Activated CD4-positive, alpha-beta T cell treated with anti-CD3 and anti-CD28 coated beads, Interleukin-2, amount 50 U/mL, for 16 hours (primary cell): ENCODE measurements around the gene PIGQ.

Experiments
- DNase-seq: peaks from one replicate; pipeline ENCODE4 v3.0.0-alpha.2; 2020

PIGQ gene

DNA sequence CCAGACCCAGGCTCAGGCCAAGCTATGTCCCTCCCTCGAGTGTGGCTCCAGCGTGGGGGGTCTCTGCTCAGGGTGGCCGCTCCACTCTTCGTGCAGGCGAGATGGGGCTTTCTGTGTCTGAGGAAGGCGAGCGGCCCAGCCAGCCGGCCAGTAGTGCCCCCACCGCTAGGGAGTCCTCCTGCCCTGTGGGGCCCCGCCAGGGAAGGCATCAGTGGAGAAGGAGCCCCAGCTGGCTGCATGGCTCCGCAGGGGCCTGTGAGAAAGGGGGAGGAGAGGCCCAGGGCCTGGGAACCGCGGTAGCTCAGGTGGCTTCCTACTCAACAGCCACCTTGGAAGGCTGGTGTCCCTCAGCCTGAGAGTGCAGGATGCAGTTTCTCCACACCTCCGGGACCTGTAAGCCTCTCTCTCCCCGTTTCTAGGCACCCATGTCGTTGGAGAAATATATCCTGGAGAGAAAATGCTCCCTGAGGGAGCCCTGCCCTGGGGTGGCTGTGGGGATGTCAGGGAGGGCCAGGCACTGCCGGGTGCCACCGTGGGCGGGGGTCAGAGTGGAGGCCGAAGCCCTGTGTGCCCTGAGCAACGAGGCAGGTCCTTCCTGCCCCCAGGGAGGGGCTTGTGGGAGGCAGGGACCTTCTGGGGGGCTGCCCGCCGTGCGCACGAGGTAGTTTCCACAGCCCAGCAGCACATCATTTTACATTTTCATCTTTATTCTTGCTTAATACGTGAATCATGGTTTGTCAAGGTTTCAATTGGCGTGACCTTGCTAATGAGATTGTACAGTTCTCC lies 3.3 kb downstream of the PIGQ start:
- DNase-seq: no peak

DNA sequence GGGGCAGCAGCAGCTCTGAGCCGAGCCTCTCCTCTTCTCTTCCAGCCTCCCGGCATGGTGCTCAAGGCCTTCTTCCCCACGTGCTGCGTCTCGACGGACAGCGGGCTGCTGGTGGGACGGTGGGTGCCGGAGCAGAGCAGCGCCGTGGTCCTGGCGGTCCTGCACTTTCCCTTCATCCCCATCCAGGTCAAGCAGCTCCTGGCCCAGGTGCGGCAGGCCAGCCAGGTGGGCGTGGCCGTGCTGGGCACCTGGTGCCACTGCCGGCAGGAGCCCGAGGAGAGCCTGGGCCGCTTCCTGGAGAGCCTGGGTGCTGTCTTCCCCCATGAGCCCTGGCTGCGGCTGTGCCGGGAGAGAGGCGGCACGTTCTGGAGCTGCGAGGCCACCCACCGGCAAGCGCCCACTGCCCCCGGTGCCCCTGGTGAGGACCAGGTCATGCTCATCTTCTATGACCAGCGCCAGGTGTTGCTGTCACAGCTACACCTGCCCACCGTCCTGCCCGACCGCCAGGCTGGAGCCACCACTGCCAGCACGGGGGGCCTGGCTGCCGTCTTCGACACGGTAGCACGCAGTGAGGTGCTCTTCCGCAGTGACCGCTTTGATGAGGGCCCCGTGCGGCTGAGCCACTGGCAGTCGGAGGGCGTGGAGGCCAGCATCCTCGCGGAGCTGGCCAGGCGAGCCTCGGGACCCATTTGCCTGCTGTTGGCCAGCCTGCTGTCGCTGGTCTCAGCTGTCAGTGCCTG lies 4.4 kb downstream of the PIGQ start:
- no peak for DNase-seq

DNA sequence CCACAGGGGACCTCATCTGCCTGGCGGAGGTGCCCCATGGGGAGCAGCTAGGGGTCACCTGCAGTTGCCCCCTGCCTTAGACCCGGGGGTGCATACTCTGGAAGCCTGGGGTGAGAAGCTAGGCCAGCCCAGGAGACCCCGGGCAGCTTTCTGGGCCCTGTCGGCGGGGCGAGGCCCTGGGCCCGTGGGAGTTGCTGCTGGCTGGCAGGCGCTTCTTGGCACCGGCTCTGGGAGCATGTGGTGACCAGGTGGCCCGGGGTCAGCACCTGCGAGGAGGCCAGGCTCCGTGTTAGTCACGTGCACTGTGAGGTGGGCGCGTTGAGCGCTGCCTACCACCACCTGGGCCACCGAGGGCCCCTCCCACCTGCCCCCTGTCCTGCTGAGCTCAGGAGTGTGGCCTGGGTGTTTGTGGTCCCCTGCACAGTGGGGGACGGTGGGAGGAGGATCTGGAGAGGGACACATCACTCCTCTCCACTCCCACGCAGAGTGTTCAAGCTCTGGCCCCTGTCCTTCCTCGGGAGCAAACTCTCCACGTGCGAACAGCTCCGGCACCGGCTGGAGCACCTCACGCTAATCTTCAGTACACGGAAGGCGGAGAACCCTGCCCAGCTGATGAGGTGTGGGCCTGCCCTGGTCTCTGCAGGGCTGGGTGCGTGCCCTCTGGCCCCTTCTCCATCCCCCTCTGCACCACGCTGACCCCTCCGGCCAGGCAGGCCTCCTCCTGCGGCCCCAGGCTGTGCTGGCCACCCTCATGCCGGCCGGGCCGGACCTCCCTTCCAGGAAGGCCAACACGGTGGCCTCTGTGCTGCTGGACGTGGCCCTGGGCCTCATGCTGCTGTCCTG lies 5.8 kb downstream of the PIGQ start:
- no peak for DNase-seq

GRCh38 chr16:576197-576822 lies 6.5 kb downstream of the PIGQ start:
- no peak for DNase-seq

DNA sequence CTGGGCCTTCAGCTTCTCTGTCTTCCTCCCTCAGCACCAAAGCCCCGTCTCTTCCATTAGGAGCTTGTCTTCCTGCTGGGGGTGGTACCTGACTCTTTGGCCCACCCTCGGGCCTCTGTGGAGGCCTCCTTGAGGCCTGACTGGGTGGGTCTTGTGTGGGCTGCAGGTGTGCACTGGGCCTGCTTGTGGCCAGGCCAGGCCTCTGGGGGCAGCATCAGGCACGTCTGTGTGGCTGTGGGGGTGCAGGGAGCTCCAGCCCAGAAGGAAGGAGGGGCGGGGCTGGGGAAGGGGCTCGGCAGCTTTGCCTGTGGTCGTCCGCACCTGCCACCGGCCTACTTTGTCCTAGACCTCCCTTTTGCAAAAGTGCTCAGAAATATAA lies 7.0 kb downstream of the PIGQ start:
- DNase-seq: no peak

DNA sequence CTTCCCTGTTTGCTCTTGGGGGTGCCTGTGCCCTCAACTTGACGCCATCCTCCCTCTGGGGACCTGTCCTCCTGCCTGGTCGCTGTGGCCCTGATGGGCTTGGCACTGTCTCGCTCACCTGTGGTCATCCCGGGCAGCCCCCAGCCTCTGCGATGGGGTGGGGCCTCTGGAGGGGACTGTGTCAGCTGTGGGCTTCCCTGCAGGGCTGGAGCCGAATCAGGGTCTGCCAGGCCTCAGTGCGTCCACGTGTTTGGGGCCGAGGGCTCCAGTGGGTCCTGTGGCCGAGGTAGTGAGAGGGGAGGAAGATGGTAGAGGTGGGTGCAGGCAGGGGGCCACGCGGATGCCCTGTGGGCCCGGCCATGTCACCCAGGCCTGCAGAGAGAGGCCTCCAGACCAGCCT lies 8.0 kb downstream of the PIGQ start:
- no peak for DNase-seq

DNA sequence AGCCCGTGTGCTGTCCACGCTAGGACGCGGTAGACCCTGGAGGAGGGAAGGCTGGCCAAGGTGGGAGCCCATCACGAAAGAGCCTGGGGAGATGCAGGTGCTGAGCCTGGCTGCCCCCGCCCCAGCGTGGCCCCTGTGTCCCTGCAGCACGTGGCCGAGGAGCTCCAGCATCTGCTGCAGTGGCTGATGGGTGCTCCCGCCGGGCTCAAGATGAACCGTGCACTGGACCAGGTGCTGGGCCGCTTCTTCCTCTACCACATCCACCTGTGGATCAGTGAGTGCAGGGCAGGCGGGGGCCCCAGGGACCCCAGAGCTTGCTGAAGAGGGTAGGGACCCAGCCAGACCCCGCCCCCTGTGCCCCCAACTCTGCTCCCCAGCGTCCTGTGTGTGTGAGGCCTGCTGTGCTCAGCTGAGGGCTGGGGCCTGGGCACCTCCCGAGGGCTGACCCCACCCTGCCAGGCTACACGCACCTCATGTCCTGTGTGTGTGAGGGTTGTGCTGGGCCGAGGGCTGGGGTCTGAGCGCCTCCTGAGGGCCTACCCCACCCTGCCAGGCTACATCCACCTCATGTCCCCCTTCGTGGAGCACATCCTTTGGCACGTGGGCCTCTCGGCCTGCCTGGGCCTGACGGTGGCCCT lies 8.6 kb downstream of the PIGQ start:
- DNase-seq: no peak

- DNase-seq: peak; percentile 67
Measured at GRCh38 chr16:578870-579405, 9.2 kb downstream of the PIGQ start.

DNA sequence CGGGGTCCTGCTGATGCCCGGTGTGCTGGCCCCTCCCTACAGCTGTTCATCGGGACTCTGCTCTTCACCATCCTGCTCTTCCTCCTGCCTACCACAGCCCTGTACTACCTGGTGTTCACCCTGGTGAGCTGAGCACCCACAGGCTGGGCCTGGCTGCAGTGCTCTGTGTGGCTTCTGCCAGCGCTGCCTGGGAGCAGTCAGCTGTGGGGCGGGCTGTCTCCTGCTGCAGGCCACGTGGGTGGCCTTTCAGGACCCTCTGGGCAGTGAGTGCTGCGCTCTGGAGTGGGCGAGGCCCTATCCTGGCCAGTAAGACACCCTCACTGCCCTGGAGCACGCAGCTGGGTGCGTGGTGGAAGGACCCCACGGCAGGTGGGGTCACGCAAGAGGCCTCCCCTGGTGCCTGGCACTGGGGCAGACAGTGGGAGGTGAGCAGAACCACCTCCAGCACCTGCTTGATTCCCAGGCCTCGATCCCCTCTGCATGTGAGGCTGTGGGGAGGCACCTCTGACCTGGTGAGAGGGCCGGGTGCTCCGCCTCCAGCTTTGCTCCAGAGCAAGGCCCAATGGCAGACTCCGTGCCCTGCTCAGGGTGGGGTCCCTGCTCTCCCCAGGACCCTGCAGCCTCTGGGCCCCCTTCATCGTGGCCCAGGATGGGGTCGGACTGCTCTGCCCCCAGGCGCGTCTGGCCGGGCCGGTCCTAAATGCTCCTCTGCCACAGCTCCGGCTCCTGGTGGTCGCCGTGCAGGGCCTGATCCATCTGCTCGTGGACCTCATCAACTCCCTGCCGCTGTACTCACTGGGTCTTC lies 10.6 kb downstream of the PIGQ start:
- DNase-seq: no peak

DNA sequence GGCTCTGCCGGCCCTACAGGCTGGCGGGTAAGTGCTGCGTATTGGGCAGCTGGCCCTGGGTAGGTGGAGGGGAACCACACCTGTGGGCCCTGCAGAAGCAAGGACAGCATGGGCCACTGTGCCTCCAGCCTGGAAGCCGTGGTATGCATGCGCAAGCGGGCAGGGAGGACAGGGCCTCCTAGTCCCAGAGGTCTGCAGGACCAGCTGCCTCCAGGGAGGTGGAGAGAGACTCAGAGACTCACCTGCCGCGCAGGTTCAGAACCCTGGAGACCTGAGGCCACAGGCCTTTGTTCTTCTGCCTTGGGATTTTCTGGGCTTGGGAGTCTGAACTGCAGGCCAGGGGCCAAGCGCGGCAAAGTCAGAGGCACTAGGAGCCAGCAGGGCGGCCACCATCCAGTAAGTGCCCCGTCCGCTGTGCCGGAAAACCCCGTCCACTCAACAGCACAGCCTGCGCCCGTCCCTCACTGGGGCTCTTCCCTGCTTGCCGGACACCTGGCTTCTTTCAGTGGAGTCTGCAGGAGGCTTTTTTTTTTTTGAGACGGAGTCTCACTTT lies 11.3 kb downstream of the PIGQ start:
- no peak for DNase-seq

DNA sequence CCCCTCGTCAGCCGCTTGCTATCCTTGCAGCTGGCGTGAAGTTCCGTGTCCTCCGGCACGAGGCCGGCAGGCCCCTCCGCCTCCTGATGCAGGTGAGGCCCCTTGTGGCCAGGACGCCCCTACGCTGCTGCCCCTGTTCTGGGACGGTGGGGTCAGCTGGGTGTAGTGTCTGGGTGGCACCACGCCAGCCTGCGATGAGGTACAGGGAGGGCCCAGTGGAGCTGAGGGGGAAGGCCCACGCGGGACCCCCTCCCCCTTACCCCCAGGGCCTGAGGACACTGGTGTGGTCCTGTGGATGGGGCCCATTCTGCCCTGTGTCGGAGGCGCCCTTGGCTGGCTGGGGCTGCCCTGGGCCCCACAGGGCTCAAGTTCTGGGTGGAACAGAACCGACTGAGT lies 12.4 kb downstream of the PIGQ start:
- DNase-seq: no peak

DNA sequence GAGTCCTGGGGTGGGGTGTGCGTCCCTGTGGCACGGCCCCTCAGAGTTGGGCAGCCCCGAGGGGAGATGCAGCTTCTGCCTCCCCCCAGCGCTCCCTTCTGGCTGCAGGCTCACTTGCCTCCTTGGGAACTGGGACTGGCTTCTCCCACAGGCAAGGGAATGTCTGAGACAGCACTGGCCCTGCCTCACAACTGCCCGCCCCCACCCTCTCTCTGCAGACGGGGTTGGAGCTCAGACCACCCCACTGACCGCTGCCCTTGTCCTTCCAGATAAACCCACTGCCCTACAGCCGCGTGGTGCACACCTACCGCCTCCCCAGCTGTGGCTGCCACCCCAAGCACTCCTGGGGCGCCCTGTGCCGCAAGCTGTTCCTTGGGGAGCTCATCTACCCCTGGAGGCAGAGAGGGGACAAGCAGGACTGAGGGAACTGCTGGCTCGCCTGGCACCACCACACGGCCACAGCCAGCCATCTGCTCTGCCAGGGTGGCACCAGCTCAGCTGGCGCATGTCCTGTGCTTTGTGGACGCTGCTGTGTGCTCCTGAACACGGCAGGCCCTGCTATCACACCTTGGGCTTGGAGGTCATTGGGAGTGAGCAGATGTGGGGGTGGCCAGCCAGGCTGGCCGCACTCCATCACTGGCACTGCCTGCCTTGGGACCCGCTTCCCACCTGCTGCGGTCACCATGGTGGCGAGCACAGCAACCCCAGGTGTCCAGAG lies 13.0 kb downstream of the PIGQ start:
- DNase-seq: no peak

GRCh38 chr16:583470-583814 lies 13.7 kb downstream of the PIGQ start:
- no peak for DNase-seq

DNA sequence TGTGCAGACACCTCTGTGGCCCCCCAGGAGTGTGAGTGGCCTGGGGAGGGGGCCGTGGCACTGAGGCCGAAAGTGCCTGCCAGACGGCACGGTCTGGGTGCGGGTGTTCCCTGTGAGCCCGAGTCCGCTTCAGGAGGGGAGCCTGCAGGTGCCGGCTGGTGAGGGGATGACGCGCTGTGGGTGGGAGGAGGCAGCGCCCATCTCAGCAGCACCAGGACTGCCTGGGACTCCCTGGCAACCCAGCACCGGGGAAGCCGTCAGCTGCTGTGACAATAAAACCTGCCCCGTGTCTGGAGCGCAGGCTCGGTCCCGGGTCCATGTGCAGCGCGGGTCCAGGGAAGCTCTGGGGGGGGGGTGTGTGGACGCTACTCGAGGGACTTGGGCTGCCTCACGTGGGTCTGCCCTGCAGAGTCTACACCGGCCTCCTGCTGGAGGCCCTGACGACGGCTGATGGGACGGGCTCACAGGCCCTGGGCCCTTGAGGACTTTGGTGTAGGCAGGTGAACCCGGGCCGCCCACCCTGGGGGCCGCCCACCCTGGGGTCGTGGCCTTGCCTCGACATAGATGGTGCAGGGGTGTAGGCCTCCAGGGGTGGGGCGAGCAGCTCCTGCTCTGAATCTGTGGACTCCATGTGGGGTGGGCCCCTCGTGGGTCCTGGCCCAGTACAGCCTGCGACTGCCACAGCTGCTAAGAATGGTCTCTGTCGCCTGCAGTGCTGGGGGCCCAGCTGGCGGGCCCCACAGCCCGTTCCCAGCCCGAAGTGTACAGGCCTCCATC lies 14.2 kb downstream of the PIGQ start:
- no peak for DNase-seq

DNA sequence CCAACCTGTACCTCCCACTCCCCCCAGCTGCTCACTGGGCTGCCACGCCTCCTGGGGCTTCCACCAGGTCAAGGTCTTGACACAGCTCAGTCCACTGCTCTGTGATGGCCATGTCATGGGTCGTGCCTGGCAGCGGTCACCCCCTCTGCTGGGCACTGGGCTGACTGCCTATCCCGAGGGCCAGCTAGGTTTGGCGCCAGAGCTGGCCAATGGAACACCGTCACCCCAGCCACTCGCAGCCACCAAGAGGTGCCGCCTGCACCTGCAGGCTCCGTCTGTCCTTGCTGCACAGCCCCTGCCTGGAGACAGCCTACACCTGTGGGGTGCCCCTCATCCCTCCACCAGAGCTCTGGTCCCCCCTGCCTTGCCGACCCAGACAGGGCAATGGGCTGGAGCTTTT lies 15.6 kb downstream of the PIGQ start:
- DNase-seq: no peak

DNA sequence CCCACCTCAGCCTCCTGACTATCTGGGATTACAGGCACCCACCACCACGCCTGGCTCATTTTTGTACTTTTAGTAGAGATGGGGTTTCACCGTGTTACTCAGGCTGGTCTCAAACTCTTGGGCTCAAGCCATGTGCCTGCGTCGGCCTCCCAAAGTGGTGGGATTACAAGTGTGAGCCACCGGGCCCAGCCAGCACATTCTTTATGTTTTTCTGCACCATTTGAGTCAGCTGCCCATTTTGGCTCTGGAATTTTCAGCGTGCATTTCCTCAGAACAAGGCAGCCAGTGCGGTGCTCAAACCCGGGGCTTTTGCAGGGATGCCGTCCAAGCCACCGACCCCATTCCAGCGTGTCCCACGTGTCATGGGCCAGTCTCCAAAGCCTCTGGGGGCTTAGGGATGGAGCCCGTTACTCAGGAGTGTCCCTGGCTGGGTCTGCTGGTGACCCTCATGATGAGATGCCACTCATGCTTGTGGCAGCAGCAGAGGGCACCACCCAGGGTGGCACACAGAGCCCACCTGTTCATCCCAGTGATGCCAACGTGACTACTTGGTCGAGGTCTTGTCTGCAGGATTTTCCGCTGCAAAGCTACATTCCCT lies 16.4 kb downstream of the PIGQ start:
- DNase-seq: no peak

DNA sequence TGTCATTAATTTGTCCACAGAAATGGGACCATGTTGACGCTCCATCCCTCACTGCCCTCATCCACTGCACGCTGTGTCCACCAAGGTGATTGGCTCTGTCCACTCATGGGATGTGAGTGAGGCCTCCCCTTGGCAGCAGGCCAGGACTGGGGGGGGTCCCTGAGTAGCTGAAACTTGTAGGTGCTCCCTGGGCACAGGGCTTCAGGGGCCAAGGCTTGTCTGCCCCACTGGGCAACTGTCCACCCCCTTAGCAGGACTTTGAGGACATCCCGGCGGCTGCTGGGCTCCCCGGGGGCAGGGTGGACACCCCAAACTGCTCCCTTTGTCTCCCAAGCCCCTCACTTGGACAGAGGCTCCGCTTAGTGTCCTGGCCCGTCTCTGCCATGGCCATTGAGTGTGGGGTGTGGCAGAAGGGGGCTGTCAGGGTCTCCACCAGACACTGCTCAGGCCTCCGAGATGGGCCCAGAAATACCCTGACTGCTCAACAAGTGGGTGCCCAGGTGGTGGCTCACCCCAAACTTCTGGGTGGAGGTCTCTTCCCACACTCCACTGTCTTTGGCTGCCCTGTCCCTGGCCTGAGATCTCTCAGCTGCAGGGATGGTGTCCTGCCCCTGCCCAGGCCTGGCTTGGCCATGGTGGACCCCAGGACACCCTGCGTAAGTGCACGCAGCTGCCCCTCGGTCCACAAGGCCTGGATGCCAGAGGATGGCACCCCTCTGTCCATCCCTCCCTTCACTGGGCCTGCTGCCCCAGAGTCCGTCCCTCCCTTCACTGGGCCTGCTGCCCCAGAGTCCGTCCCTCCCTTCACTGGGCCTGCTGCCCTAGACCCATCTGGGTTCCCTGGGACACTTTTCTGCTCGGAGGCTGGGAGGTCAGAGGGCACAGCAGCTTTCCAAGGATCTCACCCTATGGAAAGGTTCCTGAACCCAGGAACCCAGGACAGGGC lies 17.1 kb downstream of the PIGQ start:
- no peak for DNase-seq

DNA sequence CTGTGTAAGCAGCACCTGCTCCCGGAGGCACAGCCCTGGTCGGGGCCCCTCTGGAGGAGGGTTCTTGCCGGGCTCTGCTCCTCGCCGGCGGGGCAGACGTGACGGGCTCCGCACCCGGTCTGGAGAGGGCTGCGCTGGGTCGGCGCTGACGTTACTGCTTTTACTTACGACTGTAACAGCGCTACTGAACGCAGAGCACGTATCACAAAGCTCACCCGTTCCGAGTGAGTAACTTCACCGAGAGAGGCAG lies 18.8 kb downstream of the PIGQ start:
- DNase-seq: peak; percentile 66
